Stomach (tissue), 9 donors: ENCODE results near the gene GAK. TPM values are rescaled to one million over a fixed set of nuclear protein-coding genes. Genes with fewer than 3 reads are reported as not detected.
"Not testable (repeated sequence)": the region's sequence is repeated elsewhere in the genome, so short reads cannot be mapped to it uniquely, and the experiment has no call there.

Experiments
- DNase-seq, 2 donors: peaks; one replicate each; pipeline versions ENCODE4 v3.0.0 to v3.0.0-alpha.2; 2013 to 2019
- H3K27ac ChIP-seq, 5 donors: fragments of 200-600 bp in 4 of 5; sonication (generic) in 4 of 5; one replicate each; pipeline ENCODE4 v1.5.1; 2013 to 2019; ENCODE audit warnings: mild to moderate bottlenecking in 1 of 5, moderate library complexity in 1 of 5
- H3K27me3 ChIP-seq, 3 donors: fragments of 200-600 bp; sonication (generic); one replicate each; pipeline ENCODE4 v1.5.1; 2017 to 2019; ENCODE audit warnings: mixed run types in 1 of 3
- H3K36me3 ChIP-seq, 4 donors: fragments of 200-600 bp; sonication (generic); 1 replicate in 3 of 4; 2 replicates in 1 of 4; pipeline ENCODE4 v1.5.1; 2016 to 2019
- H3K4me1 ChIP-seq, 4 donors: fragments of 200-600 bp; sonication (generic); one replicate each; pipeline ENCODE4 v1.5.1; 2016 to 2019
- H3K4me3 ChIP-seq, 4 donors: fragments of 200-600 bp; sonication (generic) in 3 of 4; one replicate each; pipeline ENCODE4 v1.5.1; 2016 to 2019; ENCODE audit warnings: mild to moderate bottlenecking in 1 of 4
- H3K9me3 ChIP-seq, 4 donors: fragments of 200-600 bp; sonication (generic); one replicate each; pipeline ENCODE4 v1.5.1; 2016 to 2019
- EP300 ChIP-seq: sonication (generic); formaldehyde crosslinking; IDR thresholded peaks from one replicate; pipeline ENCODE4 v1.6.1; 2017; ENCODE audit warnings: antibody characterized with exemption
- POLR2A ChIP-seq, 4 donors: fragments of 450-650 bp; IDR thresholded peaks; one replicate each; pipeline ENCODE4 v1.6.1; 2016; ENCODE audit warnings: antibody characterized with exemption in 4 of 4, control low read depth in 2 of 4, mild to moderate bottlenecking in 1 of 4, moderate library complexity in 1 of 4
- POLR2AphosphoS5 ChIP-seq, 3 donors: sonication (generic); formaldehyde crosslinking; IDR thresholded peaks; one replicate each; pipeline ENCODE4 v1.6.1; 2016; ENCODE audit warnings: antibody characterized with exemption in 3 of 3
- WGBS, 5 donors: extraction: QIAGEN DNeasy Blood & Tissue Kit in 3 of 5; methylation state at CpG; one replicate each; pipeline versions ENCODE4 v1.1.5 to v1.1.7; 2013 to 2018; 5-methylcytosine and 5-hydroxymethylcytosine counted together
- intact Hi-C: fragments of 100-400 bp; cut with DNase I; formaldehyde crosslinking; loops from one replicate; pipeline ENCODE4 v1.15.1; 2023; ENCODE audit warnings: low total_unique reads
- polyA plus RNA-seq, 3 donors: library from polyadenylated mRNA; stranded (reverse); fragments of 200-250 nt; gene quantifications; one replicate each; pipeline ENCODE4 v1.2.3, GENCODE V29; 2013
- total RNA-seq, 5 donors: library from RNA; depleted of rRNA; stranded (reverse); fragments of >200 nt; gene quantifications; one replicate each; pipeline versions ENCODE4 v1.1.0 to v1.2.3, GENCODE V29; 2014 to 2016
- TF ChIP-seq, protein P1 (sequence below), 7 experiments: fragments of 450-650 bp in 4 of 7; fragments of 200-600 bp in 3 of 7; sonication (generic) in 3 of 7; IDR thresholded peaks; one replicate each; pipeline ENCODE4 v1.5.1; 2016 to 2019; ENCODE audit warnings: antibody characterized with exemption in 7 of 7, control low read depth in 2 of 7, mild to moderate bottlenecking in 1 of 7
- donor health status: healthy with polysubstance abuse.
- donor health status: Bipolar disorder and iron deficiency.
- donor health status: healthy.

Gene GAK
- total and polyA plus RNA-seq, 8 donors, result 71.8 to 503 (median 157) TPM

- WGBS, 5 donors, result 75 to 81% (median 79%) methylated on average over 25 to 26 of the region's 26 CpGs
- TF ChIP-seq POLR2AphosphoS5 (IDR thresholded peaks at IDR 0.05), result no peak
- TF ChIP-seq POLR2A (IDR thresholded peaks at IDR 0.05), result no peak
- TF ChIP-seq EP300, result no peak
- Histone ChIP-seq H3K27ac (no peak overlapping the region), H3K4me1 (peaks cover 44 to 76% (median 61%) of the 10 kb centered on the region in 4 donors), H3K9me3 (no peaks in the 10 kb centered on the region), H3K4me3 (no peak overlapping the region), H3K27me3 (no peaks in the 10 kb centered on the region), H3K36me3 (peaks cover 0 to 22% (median 7%) of the 10 kb centered on the region in 4 donors)
- no peak for DNase-seq
- intact Hi-C loops, result no loop called here
Measured at GRCh38 chr4:925771-926500, 6.2 kb downstream of the GAK start.

DNA sequence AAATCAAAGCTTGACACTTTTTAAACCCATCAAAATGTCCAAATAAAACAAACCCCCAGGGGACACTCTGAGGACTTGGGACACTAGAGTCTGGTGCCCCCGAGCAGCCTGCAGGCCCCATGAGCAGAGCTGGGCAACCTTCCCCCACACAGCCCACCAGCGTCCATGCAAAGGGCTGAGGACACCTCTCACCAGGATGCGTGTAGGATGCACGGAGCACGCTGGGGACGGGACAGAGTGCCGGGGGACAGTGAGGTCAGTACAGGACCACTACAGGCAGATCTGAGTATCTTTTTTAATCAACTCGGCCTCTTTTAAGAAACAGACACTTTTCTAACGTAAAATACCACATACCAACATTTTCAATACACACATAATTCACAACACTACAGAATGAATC, 6.9 kb downstream of the GAK start:
- Histone ChIP-seq H3K9me3 (no peaks in the 10 kb centered on the region), H3K27me3 (no peaks in the 10 kb centered on the region), H3K4me1 (peaks cover 37 to 70% (median 58%) of the 10 kb centered on the region in 4 donors), H3K4me3 (no peak overlapping the region), H3K36me3 (peaks cover 0 to 22% (median 7%) of the 10 kb centered on the region in 4 donors), H3K27ac (no peak overlapping the region)
- 85 to 93% (median 89%) methylated on average over 9 of the region's 9 CpGs for WGBS, 5 donors
- no peak for TF ChIP-seq POLR2AphosphoS5 (IDR thresholded peaks at IDR 0.05)
- TF ChIP-seq EP300, result no peak
- TF ChIP-seq POLR2A (IDR thresholded peaks at IDR 0.05), result no peak
- TF ChIP-seq, protein P1, sequence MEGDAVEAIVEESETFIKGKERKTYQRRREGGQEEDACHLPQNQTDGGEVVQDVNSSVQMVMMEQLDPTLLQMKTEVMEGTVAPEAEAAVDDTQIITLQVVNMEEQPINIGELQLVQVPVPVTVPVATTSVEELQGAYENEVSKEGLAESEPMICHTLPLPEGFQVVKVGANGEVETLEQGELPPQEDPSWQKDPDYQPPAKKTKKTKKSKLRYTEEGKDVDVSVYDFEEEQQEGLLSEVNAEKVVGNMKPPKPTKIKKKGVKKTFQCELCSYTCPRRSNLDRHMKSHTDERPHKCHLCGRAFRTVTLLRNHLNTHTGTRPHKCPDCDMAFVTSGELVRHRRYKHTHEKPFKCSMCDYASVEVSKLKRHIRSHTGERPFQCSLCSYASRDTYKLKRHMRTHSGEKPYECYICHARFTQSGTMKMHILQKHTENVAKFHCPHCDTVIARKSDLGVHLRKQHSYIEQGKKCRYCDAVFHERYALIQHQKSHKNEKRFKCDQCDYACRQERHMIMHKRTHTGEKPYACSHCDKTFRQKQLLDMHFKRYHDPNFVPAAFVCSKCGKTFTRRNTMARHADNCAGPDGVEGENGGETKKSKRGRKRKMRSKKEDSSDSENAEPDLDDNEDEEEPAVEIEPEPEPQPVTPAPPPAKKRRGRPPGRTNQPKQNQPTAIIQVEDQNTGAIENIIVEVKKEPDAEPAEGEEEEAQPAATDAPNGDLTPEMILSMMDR (IDR thresholded peaks at IDR 0.05), result no peak
- intact Hi-C loops, result no loop called here
- no peak for DNase-seq

DNA sequence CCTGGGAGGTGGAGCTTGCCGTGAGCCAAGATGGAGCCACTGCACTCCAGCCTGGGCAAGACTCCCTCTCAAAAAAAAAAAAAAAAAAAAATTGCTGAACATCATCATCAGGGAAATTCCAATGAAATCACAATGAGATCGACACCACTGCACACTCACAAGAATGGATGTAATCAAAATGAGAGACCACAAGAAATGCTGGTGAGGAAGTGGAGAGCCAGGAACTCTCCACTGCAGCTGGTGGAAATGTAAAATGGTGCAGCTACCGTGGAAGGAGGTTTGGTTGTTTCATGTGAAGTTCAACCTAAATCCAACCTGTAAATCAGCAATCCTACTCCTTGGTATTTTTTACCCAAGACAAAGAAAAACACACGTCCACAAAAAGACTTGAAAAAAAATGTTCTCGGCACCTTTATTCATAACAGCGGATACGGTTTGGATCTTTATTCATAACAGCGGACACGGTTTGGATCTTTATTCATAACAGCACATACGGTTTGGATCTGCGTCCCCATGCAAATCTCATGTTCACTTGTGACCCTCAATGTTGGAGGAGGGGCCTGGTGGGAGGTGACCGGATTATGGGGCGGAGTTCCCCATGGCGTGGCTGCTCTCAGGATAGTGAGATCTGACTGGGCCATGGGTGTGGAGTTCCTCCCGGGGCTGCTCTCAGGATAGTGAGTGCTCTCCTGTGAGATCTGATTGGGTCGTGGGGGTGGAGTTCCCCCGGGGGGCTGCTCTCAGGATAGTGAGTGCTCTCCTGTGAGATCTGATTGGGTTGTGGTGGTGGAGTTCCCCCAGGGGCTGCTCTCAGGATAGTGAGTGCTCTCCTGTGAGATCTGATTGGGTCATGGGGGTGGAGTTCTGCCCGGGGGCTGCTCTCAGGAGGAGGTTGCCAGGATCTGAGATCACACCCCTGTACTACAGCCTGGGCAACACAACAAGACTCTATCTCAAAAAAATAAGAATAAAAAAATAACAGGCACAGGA, 7.7 kb downstream of the GAK start:
- no peak for DNase-seq
- Histone ChIP-seq H3K27ac (no peak overlapping the region), H3K4me1 (peaks cover 29 to 70% (median 53%) of the 10 kb centered on the region in 4 donors), H3K36me3 (peaks cover 0 to 22% (median 7%) of the 10 kb centered on the region in 4 donors), H3K9me3 (no peaks in the 10 kb centered on the region), H3K4me3 (no peak overlapping the region), H3K27me3 (no peaks in the 10 kb centered on the region)
- TF ChIP-seq POLR2A (IDR thresholded peaks at IDR 0.05), result no peak
- no peak for TF ChIP-seq EP300
- TF ChIP-seq, protein P1 (IDR thresholded peaks at IDR 0.05), result no peak
- TF ChIP-seq POLR2AphosphoS5 (IDR thresholded peaks at IDR 0.05), result no peak
- 68 to 74% (median 73%) methylated on average over 18 of the region's 18 CpGs for WGBS, 5 donors
- intact Hi-C loops, result no loop called here

DNA sequence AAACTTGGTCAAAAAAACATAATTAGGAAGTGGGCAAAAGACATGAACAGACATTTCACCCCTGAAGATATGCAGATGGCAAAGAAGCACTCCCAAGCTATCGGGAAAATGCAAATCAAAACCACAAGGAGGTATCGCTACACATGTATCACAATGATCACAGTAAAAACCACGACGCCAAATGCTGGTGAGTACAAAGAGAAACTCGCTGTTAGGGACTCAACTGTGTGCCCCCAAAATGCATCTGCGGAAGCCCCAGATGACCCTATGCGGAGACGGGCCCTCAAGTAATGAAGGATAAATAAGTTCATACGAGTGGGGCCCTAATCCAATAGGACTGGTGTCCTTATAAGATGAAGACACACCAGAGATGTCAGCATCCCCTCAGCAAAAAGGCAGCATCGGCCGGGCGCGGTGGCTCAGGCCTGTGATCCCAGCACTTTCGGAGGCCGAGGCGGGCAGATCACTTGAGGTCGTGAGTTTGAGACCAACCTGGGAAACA, 10.2 kb downstream of the GAK start:
- TF ChIP-seq, protein P1 (IDR thresholded peaks at IDR 0.05), result no peak
- no peak for TF ChIP-seq EP300
- TF ChIP-seq POLR2AphosphoS5 (IDR thresholded peaks at IDR 0.05), result no peak
- TF ChIP-seq POLR2A (IDR thresholded peaks at IDR 0.05), result no peak
- Histone ChIP-seq H3K27me3 (no peaks in the 10 kb centered on the region), H3K4me3 (no peak overlapping the region), H3K36me3 (peaks cover 0 to 22% (median 5%) of the 10 kb centered on the region in 4 donors), H3K27ac (peak overlapping the region in 1 of 5 donors; percentile 18), H3K9me3 (no peaks in the 10 kb centered on the region), H3K4me1 (peaks cover 10 to 54% (median 34%) of the 10 kb centered on the region in 4 donors)
- no peak for DNase-seq
- WGBS, 5 donors, result 85 to 94% (median 90%) methylated on average over 17 of the region's 17 CpGs
- intact Hi-C loops, result no loop called here

- DNase-seq, H3K27me3 ChIP-seq, H3K9me3 ChIP-seq, H3K27ac ChIP-seq, H3K4me3 ChIP-seq, intact Hi-C loops: not testable (repeated sequence)
- WGBS, 5 donors, result 93 to 96% (median 94%) methylated on average over 14 to 15 of the region's 15 CpGs
- peaks cover 0 to 12% (median 5%) of the 10 kb centered on the region in 4 donors for H3K36me3 ChIP-seq
- H3K4me1 ChIP-seq, result peaks cover 12 to 53% (median 28%) of the 10 kb centered on the region in 4 donors
Measured at GRCh38 chr4:919004-919680, 13.0 kb downstream of the GAK start.

GRCh38 chr4:918591-918990, 13.5 kb downstream of the GAK start:
- DNase-seq, H3K27me3 ChIP-seq, H3K27ac ChIP-seq, H3K4me3 ChIP-seq, H3K9me3 ChIP-seq, intact Hi-C loops: not testable (repeated sequence)
- H3K4me1 ChIP-seq, result peaks cover 12 to 49% (median 28%) of the 10 kb centered on the region in 4 donors
- 85 to 96% (median 90%) methylated on average over 5 to 6 of the region's 6 CpGs for WGBS, 5 donors
- H3K36me3 ChIP-seq, result peaks cover 0 to 12% (median 5%) of the 10 kb centered on the region in 4 donors
